HepG2 (cell line): ENCODE data around the gene LSS. TPM values are rescaled to one million over a fixed set of nuclear protein-coding genes. Genes with fewer than 3 reads are reported as not detected.
A peak's percentile ranks its signal among the peaks of the same experiment; 100 is the strongest.

Experiments used
- CENPT ChIP-seq: sonication (generic); formaldehyde crosslinking; IDR thresholded peaks from 2 replicates; pipeline ENCODE4 v1.8.0; 2022; ENCODE audit warnings: low read depth, mild to moderate bottlenecking, moderate library complexity, missing genetic modification reagents
- CSRNP2 ChIP-seq: sonication (generic); formaldehyde crosslinking; conservative IDR thresholded peaks from 2 replicates; pipeline ENCODE4 v1.8.0; 2022; ENCODE audit warnings: low read depth, missing genetic modification reagents
- EZH2 ChIP-seq: conservative IDR thresholded peaks from 2 replicates; pipeline ENCODE4 v1.6.1; 2012; ENCODE audit warnings: mild to moderate bottlenecking, low read depth, low read length, moderate library complexity
- NPAS2 ChIP-seq: sonication (generic); formaldehyde crosslinking; IDR thresholded peaks from 2 replicates; pipeline ENCODE4 v1.8.0; 2022; ENCODE audit warnings: mild to moderate bottlenecking, missing genetic modification reagents, borderline replicate concordance
- PHF8 ChIP-seq: sonication (generic); formaldehyde crosslinking; IDR thresholded peaks from 2 replicates; pipeline ENCODE4 v1.5.0; 2020; ENCODE audit warnings: missing genetic modification reagents
- RBM22 ChIP-seq: fragments of 200-400 bp; formaldehyde crosslinking; optimal IDR thresholded peaks from 2 replicates; pipeline ENCODE3; 2017; ENCODE audit warnings: mild to moderate bottlenecking, low read length, moderate library complexity
- REST ChIP-seq, 2 experiments: IDR thresholded peaks; 2 replicates each; pipeline ENCODE4 v1.6.1; 2011 to 2012; ENCODE audit warnings: low read length in 2 of 2, borderline replicate concordance in 1 of 2, low read depth in 1 of 2, mild to moderate bottlenecking in 1 of 2, moderate library complexity in 1 of 2
- RNF2 ChIP-seq: fragments of 450-650 bp; conservative IDR thresholded peaks from 2 replicates; pipeline ENCODE4 v1.6.1; 2016; ENCODE audit warnings: low read depth
- STAT6 ChIP-seq: sonication (generic); formaldehyde crosslinking; IDR thresholded peaks from 2 replicates; pipeline ENCODE4 v1.4.0; 2020; ENCODE audit warnings: missing genetic modification reagents, mild to moderate bottlenecking, borderline replicate concordance
- TAF1 ChIP-seq: sonication (generic); formaldehyde crosslinking; IDR thresholded peaks from 2 replicates; pipeline ENCODE4 v1.4.0; 2020; ENCODE audit warnings: missing genetic modification reagents
- TBP ChIP-seq: sonication (generic); formaldehyde crosslinking; IDR thresholded peaks from 2 replicates; pipeline ENCODE4 v1.5.0; 2020; ENCODE audit warnings: missing genetic modification reagents
- TEAD2 ChIP-seq: sonication (generic); formaldehyde crosslinking; IDR thresholded peaks from 2 replicates; pipeline ENCODE4 v1.9.0; 2021; ENCODE audit warnings: missing genetic modification reagents
- ZEB1 ChIP-seq: IDR thresholded peaks from 2 replicates; pipeline ENCODE4 v1.6.1; 2012; ENCODE audit warnings: mild to moderate bottlenecking, low read depth, inconsistent platforms; ENCODE audit not compliant: insufficient replicate concordance
- ZFP1 ChIP-seq: IDR thresholded peaks from 2 replicates; pipeline ENCODE4 v1.6.1; 2016
- ZFP62 ChIP-seq: sonication (generic); formaldehyde crosslinking; IDR thresholded peaks from 2 replicates; pipeline ENCODE4 v1.4.0; 2020; ENCODE audit warnings: missing genetic modification reagents
- ZNF33B ChIP-seq: sonication (generic); formaldehyde crosslinking; IDR thresholded peaks from 2 replicates; pipeline ENCODE4 v1.5.1; 2020; ENCODE audit warnings: mild to moderate bottlenecking, missing genetic modification reagents
- ZNF562 ChIP-seq: sonication (generic); formaldehyde crosslinking; IDR thresholded peaks from 2 replicates; pipeline ENCODE4 v1.8.0; 2022; ENCODE audit warnings: missing genetic modification reagents, borderline replicate concordance
- ZNF598 ChIP-seq: sonication (generic); formaldehyde crosslinking; IDR thresholded peaks from 2 replicates; pipeline ENCODE4 v1.5.1; 2020; ENCODE audit warnings: mild to moderate bottlenecking, missing genetic modification reagents, borderline replicate concordance
- ZNF850 ChIP-seq: sonication (generic); formaldehyde crosslinking; conservative IDR thresholded peaks from 2 replicates; pipeline ENCODE4 v1.9.0; 2021; ENCODE audit warnings: mild to moderate bottlenecking, missing genetic modification reagents
- ZSCAN30 ChIP-seq: sonication (generic); formaldehyde crosslinking; IDR thresholded peaks from 2 replicates; pipeline ENCODE4 v1.5.0; 2020; ENCODE audit warnings: mild to moderate bottlenecking, missing genetic modification reagents
- polyA plus RNA-seq, 8 experiments: library from polyadenylated mRNA; depleted of rRNA in 3 of 8; stranded (reverse) in 7 of 8; unstranded in 1 of 8; fragments of >200 nt; fragmentation: Illumina TruSeq in 4 of 8; extraction: Trizol in 4 of 8; gene quantifications; 2 replicates each; pipeline versions ENCODE4 v1.2.1 to v1.2.3, GENCODE V29; 2011 to 2016; ENCODE audit warnings: low read depth in 4 of 8, missing spikeins in 1 of 8, mixed read lengths in 1 of 8; ENCODE audit not compliant: insufficient read depth in 1 of 8
- total RNA-seq, 5 experiments: library from RNA; depleted of rRNA; stranded (reverse); fragments of >200 nt; fragmentation: Illumina TruSeq; extraction: Trizol; gene quantifications; 2 replicates each; pipeline ENCODE4 v1.2.3, GENCODE V29; 2016; ENCODE audit warnings: low read depth in 1 of 5
- TF ChIP-seq, protein P1 (sequence below): IDR thresholded peaks from 2 replicates; pipeline ENCODE4 v1.6.1; 2016; ENCODE audit warnings: low read depth

The LSS gene
- total and polyA plus RNA-seq, 2 of the 13 experiments (the other 11 are each of a cell fraction or from before 2014, with no cell fraction given): 72.6 to 113 TPM

DNA sequence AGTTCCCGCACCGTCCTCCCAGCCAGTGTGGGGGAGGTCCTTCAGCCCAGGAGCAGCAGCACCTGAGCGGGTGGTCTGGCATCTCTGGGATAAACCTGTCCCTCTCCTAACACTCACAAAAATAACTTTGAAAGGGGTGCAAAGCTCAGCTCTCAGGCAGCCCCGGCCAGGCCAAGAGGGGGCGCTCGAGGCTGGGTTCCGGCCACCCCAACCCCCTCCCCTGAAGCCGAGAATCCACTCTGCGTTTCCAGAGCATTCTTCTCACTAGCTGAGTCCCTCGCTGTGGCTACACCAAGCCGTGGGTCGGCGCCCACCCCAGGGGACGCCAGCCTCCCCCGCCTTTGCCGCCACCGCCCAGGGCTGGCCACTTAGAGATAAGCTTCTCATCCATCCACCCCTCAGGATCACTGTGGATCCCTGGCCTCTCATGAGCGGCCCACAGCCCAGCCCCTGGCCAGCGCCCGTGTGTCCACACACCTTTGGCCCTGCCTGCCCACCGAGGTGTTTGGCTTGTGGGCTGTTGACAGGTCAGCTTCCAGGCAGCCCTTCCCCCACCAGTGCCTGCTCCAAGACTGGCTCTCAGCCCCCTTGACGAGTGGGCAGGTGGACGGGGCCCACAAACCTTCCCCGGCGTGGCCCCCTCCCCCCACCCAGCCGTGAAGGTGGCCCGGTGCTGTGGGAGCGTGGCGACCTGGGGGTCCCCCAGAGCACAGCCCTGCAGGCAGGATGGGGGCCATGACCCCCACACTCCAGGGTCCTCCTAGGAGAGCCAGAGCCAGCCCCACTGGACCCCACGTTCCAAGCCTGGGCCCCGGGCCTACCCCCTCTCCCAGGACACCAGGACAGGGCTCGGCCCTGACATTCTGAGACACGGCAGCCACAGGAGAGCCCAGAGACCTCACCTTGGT is 75.1 kb downstream of the LSS start (continued):
- no peak for TF ChIP-seq STAT6
- TF ChIP-seq TBP (CRISPR knock-in tag): no peak
- no peak for TF ChIP-seq EZH2
- TF ChIP-seq CENPT: no peak
- TF ChIP-seq ZFP1 (CRISPR knock-in tag): no peak
- TF ChIP-seq, protein P1, sequence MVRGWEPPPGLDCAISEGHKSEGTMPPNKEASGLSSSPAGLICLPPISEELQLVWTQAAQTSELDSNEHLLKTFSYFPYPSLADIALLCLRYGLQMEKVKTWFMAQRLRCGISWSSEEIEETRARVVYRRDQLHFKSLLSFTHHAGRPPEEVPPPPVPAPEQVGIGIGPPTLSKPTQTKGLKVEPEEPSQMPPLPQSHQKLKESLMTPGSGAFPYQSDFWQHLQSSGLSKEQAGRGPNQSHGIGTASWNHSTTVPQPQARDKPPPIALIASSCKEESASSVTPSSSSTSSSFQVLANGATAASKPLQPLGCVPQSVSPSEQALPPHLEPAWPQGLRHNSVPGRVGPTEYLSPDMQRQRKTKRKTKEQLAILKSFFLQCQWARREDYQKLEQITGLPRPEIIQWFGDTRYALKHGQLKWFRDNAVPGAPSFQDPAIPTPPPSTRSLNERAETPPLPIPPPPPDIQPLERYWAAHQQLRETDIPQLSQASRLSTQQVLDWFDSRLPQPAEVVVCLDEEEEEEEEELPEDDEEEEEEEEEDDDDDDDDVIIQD: no peak
- no peak for TF ChIP-seq ZSCAN30
- TF ChIP-seq CSRNP2 (CRISPR knock-in tag): no peak
- TF ChIP-seq ZNF598 (CRISPR knock-in tag): peak; percentile 35; the same call in 1 of the 2 replicates
- no peak for TF ChIP-seq TEAD2
- no peak for TF ChIP-seq RBM22
- peak; percentile 42; the same call in 1 of the 2 replicates for TF ChIP-seq ZNF33B (CRISPR knock-in tag)
- TF ChIP-seq ZEB1: no peak
- TF ChIP-seq ZNF850 (CRISPR knock-in tag): no peak
- no peak for TF ChIP-seq ZNF562
- no peak for TF ChIP-seq NPAS2 (CRISPR knock-in tag)
- TF ChIP-seq ZFP62 (CRISPR knock-in tag): no peak
- no peak for TF ChIP-seq TAF1 (CRISPR knock-in tag)
- TF ChIP-seq RNF2: no peak
- peak; percentile 60 for TF ChIP-seq PHF8
- no peak for TF ChIP-seq REST (IDR thresholded peaks at IDR 0.05; ENCODE audit: borderline replicate concordance in 1 of 2, low read depth in 1 of 2, low read length in 2 of 2)
